GM12874 (cell line): ENCODE measurements around the gene TTC24.

Experiments
- TF ChIP-seq, protein P1 (sequence below): IDR thresholded peaks from 2 replicates; pipeline ENCODE4 v1.5.1; 2011; ENCODE audit warnings: low read depth, mild to moderate bottlenecking, control low read depth, low read length, moderate library complexity; ENCODE audit not compliant: insufficient read depth

The TTC24 gene

DNA sequence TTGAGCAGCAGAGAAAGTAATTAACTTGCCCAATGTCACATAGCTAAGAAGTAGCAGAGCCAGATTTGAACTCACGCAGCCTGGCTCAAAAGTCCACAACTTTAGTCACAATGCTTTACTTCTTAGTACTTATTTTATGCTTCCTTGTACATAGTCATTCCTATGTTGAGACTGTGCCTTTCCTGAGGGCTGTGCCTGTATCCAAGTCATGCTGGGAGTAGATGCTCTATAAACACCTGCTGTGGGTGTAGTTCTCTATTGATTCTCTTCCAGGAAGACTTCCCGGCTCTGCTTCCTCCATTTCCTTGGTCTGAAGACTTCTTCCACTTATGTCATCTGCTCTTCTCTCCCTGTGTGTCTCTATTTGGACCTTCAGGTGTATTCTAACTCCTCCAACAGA is 23.8 kb upstream of the TTC24 start:
- TF ChIP-seq, protein P1, sequence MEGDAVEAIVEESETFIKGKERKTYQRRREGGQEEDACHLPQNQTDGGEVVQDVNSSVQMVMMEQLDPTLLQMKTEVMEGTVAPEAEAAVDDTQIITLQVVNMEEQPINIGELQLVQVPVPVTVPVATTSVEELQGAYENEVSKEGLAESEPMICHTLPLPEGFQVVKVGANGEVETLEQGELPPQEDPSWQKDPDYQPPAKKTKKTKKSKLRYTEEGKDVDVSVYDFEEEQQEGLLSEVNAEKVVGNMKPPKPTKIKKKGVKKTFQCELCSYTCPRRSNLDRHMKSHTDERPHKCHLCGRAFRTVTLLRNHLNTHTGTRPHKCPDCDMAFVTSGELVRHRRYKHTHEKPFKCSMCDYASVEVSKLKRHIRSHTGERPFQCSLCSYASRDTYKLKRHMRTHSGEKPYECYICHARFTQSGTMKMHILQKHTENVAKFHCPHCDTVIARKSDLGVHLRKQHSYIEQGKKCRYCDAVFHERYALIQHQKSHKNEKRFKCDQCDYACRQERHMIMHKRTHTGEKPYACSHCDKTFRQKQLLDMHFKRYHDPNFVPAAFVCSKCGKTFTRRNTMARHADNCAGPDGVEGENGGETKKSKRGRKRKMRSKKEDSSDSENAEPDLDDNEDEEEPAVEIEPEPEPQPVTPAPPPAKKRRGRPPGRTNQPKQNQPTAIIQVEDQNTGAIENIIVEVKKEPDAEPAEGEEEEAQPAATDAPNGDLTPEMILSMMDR: no peak

DNA sequence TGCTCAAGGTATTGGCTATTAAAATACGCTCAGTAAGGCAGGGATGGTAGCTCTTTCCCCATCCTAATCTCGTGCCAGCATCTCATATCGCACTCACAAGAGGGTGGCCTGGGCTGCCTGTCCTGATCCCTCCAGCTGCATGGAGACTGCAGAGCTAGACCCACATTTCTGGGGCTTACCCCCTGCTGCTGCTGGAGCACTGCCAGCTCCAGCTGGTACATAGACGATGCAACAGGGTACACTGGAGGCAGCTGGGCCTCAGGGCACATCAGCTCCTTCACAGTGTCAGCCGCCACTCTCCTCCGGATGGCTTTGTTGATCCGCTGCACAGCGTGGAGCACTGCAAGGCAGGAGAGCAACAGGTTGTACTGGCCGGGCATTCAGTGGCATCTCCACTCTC is 23.2 kb upstream of the TTC24 start:
- TF ChIP-seq, protein P1: no peak

DNA sequence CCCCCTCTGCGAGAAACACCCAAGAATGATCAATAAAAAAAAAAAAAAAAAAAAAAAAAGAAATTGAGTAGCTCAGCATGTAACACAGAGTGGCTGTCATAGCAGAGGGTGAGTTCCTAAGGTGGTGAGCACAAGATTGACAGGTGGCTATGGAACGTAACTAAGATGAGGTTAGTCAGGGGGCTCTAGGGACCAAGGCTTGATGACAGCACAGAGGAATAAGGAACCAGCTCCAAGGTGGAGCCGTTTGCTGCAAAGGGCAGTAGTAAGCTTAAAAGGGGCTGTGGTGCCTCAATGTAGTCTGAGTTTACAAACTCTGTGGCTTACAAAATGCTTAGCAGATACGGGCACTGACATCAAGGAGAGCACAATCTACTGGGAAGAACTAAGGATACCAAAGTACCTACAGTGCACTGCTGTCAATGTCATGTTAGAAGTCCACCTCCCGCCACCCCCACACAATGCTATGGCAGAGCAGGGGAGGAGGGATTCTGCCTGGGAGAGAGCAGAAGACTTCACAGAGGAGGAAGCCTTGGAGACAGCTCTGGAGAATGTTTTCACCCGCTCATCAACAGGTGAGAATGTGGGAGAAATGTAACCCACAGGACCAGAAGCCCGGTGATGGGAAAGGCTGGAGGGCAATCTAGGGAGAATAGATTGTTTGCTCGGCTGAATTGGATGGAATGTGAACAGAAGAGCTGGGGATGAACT is 20.3 kb upstream of the TTC24 start:
- TF ChIP-seq, protein P1: no peak

DNA sequence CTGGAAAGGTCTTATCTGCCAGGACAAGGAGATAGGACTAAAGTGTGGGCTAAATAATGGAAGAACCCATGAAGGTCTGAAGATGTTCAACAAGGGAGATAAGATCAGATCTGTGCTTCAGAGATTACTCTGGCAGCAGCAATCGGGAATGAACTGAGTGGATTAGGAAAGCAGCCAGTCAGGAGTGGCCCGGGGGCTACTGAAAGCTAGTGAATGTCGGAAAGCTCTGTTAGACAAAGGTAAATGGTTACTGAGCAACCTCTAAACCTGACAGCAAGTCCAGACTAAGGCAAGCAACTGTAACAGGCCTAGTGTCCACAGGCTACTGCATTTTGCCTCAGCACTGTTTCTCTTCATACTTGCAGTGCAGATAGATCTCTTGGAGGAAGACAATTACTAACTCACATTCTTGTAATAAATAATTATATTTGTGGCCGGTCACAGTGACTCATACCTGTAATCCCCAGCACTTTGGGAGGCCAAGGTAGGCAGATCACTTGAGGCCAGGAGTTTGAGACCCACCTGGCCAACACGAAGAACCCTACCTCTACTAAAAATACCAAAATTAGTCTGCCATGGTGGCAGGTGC is 19.6 kb upstream of the TTC24 start:
- TF ChIP-seq, protein P1: no peak

DNA sequence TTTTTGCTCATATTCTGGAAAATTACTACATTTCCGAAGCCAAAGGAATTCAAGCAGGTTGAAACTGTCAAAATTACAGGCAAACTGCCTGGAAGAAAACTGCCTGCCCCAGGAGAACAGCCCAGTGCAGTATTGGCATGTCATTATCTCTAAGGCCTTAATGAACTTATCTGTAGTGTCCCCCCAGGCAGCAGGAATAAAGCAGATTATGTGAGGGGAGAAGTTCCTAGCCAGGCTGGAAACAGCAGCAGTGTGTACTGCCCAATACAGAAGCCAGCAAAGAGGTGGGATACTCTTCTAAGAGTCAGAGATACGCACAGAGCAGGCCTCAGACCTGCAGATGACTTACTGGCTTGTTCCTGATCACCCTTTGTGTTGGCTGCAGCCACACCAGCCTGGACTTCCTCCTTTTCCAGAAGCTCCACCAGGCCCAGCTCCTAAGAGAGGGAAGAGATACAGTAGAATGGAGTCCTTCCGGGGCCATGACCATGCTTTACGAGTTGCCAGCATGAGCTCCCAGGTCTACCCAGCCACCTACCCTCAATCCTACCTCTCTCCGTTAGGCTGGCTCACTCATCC is 18.8 kb upstream of the TTC24 start:
- TF ChIP-seq, protein P1: no peak

DNA sequence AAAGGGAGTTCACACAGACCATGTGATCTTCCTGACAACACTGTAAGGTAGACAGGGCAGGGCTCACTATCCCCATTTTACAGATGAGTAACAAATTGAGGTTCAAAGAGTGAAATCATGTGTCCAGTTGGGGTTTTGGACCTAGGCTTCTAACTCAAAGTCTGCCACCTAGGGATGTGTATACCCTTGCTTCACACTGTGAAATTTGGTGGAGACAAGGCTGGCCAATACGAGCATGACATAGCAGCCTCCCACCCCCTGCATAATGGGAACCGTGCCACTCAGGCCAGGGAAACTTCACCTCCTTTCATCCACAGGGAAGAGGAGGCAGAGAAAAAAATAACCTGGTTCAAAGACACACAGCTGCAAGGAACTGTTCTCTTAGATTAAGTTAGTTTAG is 14.0 kb upstream of the TTC24 start:
- TF ChIP-seq, protein P1: no peak

DNA sequence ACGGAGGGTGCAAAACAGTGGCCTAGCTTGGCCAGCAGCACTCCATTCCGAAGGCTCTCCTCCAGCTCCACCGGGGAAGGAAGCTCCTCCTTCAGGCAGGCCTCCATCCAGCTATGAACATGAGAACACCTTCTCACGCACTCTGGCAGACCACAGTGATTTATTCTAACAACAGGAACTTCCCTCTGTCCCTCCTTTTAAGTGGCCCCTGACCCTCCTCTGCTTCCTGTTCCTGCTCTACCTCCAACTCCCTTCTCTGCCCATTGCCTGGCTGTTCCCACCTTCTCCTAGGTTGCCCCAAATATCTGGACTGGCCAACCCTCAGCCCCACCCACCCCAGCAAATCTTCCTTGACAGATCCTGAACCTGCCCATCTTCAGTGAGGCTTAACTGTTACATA is 13.1 kb upstream of the TTC24 start:
- TF ChIP-seq, protein P1: no peak
